HepG2 (cell line): ENCODE measurements around the gene CFAP69. TPM values are rescaled to one million over a fixed set of nuclear protein-coding genes. Genes with fewer than 3 reads are reported as not detected.
A peak's percentile ranks its signal among the peaks of the same experiment; 100 is the strongest.

Experiments used
- ATAC-seq: fragments of 200-7000 bp; cut with Tn5 transposase; 3 replicates; pipeline ENCODE4 v1.9.1; 2020; ENCODE audit warnings: mild to moderate bottlenecking, moderate library complexity
- BruUV-seq: library from RNA; stranded (reverse); fragments of 400-500 nt; replicated peaks from 2 replicates; lab custom pipeline; 2021; lab: Mats Ljungman, UMichigan
- CTCF ChIA-PET: fragments of 300-600 bp; formaldehyde crosslinking; extraction: SDS; loops from one replicate; lab custom pipeline; 2021; ENCODE audit warnings: low total read pairs, inconsistent platforms, low intra/inter-chr PET ratio; lab: Yijun Ruan, JAX
- POLR2A ChIA-PET: fragments of 350-600 bp; sonication (Branson Sonifier 250); formaldehyde crosslinking; loops from one replicate; lab custom pipeline; 2020; ENCODE audit warnings: antibody characterized with exemption, inconsistent platforms; lab: Yijun Ruan, JAX
- DNase-seq: peaks from one replicate; pipeline ENCODE4 v3.0.0-alpha.2; 2015; ENCODE audit warnings: low spot score
- FAIRE-seq: peaks from 3 replicates; lab custom pipeline; 2011; peaks lifted over from hg19 to GRCh38; lab: Jason Lieb, UNC
- H2AFZ ChIP-seq: one replicate; pipeline ENCODE4 v1.6.1; 2011; ENCODE audit warnings: low read length, inconsistent platforms
- H3K27ac ChIP-seq: fragments of 300-600 bp; 3 replicates; pipeline ENCODE4 v1.8.0; 2011; ENCODE audit warnings: mixed run types, mild to moderate bottlenecking, mixed read lengths, low read length, inconsistent platforms; ENCODE audit not compliant: insufficient read depth; ENCODE audit errors: extremely low read length
- H3K27me3 ChIP-seq, 2 experiments: fragments of 200-600 bp in 1 of 2; 2 replicates in 1 of 2; 3 replicates in 1 of 2; pipeline versions ENCODE4 v1.6.0 to v1.8.0; 2011; ENCODE audit warnings: low read length in 2 of 2, mild to moderate bottlenecking in 2 of 2, moderate library complexity in 2 of 2, inconsistent platforms in 1 of 2; ENCODE audit not compliant: insufficient read depth in 2 of 2, control insufficient read depth in 1 of 2
- H3K36me3 ChIP-seq, 2 experiments: fragments of 200-600 bp in 1 of 2; replicated peaks in 1 of 2; 2 replicates in 1 of 2; 3 replicates in 1 of 2; pipeline versions ENCODE4 v1.5.1 to v1.8.0; 2011; ENCODE audit warnings: low read length in 2 of 2, inconsistent platforms in 1 of 2; ENCODE audit not compliant: insufficient read depth in 2 of 2, control insufficient read depth in 1 of 2
- H3K4me1 ChIP-seq: 2 replicates; pipeline ENCODE4 v1.5.1; 2012; ENCODE audit warnings: low read length, inconsistent platforms; ENCODE audit not compliant: insufficient read depth
- H3K4me2 ChIP-seq: 2 replicates; pipeline ENCODE4 v1.6.0; 2011; ENCODE audit warnings: low read depth, low read length, inconsistent platforms
- H3K4me3 ChIP-seq, 3 experiments: fragments of 200-600 bp in 1 of 3; sonication (generic), shearing (Covaris generic) in 1 of 3; replicated peaks in 1 of 3; 2 replicates each; pipeline ENCODE4 v1.5.1; 2011 to 2016; ENCODE audit warnings: low read length in 3 of 3, inconsistent platforms in 2 of 3, low read depth in 2 of 3, mild to moderate bottlenecking in 2 of 3, control low read depth in 1 of 3, mixed read lengths in 1 of 3; ENCODE audit not compliant: insufficient read depth in 1 of 3
- H3K79me2 ChIP-seq: one replicate; pipeline ENCODE4 v1.6.1; 2011; ENCODE audit warnings: low read length, inconsistent platforms; ENCODE audit not compliant: insufficient read depth
- H3K9ac ChIP-seq: 2 replicates; pipeline ENCODE4 v1.6.0; 2011; ENCODE audit warnings: mild to moderate bottlenecking, low read depth, low read length, inconsistent platforms; ENCODE audit not compliant: insufficient read depth
- H3K9me3 ChIP-seq: 2 replicates; pipeline ENCODE4 v1.5.1; 2012; ENCODE audit warnings: mild to moderate bottlenecking, low read length
- H4K20me1 ChIP-seq: 2 replicates; pipeline ENCODE4 v1.6.0; 2011; ENCODE audit warnings: inconsistent platforms, mild to moderate bottlenecking, low read length, moderate library complexity; ENCODE audit not compliant: insufficient read depth
- ADNP ChIP-seq: sonication (generic); formaldehyde crosslinking; IDR thresholded peaks from 2 replicates; pipeline ENCODE4 v1.4.0; 2020; ENCODE audit warnings: missing genetic modification reagents
- BCL6 ChIP-seq: IDR thresholded peaks from 2 replicates; pipeline ENCODE4 v1.6.1; 2016; ENCODE audit warnings: missing genetic modification reagents, missing compliant biosample characterization
- BHLHE40 ChIP-seq: IDR thresholded peaks from 2 replicates; pipeline ENCODE4 v1.6.1; 2011; ENCODE audit warnings: low read length, improper control_type of control experiment
- DMAP1 ChIP-seq: IDR thresholded peaks from 2 replicates; pipeline ENCODE4 v1.6.1; 2016
- HNRNPUL1 ChIP-seq: fragments of 200-400 bp; formaldehyde crosslinking; IDR thresholded peaks from 2 replicates; pipeline ENCODE4 v1.6.1; 2017; ENCODE audit warnings: low read depth, mild to moderate bottlenecking, low read length, moderate library complexity
- IKZF4 ChIP-seq: sonication (generic); formaldehyde crosslinking; IDR thresholded peaks from 2 replicates; pipeline ENCODE4 v1.5.1; 2020; ENCODE audit warnings: borderline replicate concordance, mild to moderate bottlenecking, low read depth, missing genetic modification reagents; ENCODE audit errors: not compliant biosample characterization
- MAFF ChIP-seq: IDR thresholded peaks from 2 replicates; pipeline ENCODE4 v1.6.1; 2011; ENCODE audit warnings: low read depth, low read length, improper control_type of control experiment
- MAFK ChIP-seq, 2 experiments: IDR thresholded peaks in 1 of 2; conservative IDR thresholded peaks in 1 of 2; 2 replicates each; pipeline ENCODE4 v1.6.1; 2011; ENCODE audit warnings: improper control_type of control experiment in 2 of 2, low read length in 2 of 2
- NFKBIZ ChIP-seq: IDR thresholded peaks from 2 replicates; pipeline ENCODE4 v1.6.1; 2018; ENCODE audit warnings: missing genetic modification reagents, missing compliant biosample characterization
- PHF20 ChIP-seq: sonication (generic); formaldehyde crosslinking; IDR thresholded peaks from 2 replicates; pipeline ENCODE4 v1.5.0; 2020; ENCODE audit warnings: mild to moderate bottlenecking, missing genetic modification reagents
- POLR2A ChIP-seq, 2 experiments: IDR thresholded peaks; 2 replicates each; pipeline ENCODE4 v1.6.1; 2011; ENCODE audit warnings: low read depth in 2 of 2, low read length in 2 of 2, mild to moderate bottlenecking in 1 of 2, moderate library complexity in 1 of 2; ENCODE audit not compliant: insufficient read depth in 1 of 2
- SOX13 ChIP-seq, 3 experiments: fragments of 450-650 bp in 1 of 3; sonication (generic) in 1 of 3; formaldehyde crosslinking in 1 of 3; IDR thresholded peaks in 2 of 3; conservative IDR thresholded peaks in 1 of 3; 2 replicates each; pipeline versions ENCODE4 v1.5.0 to v1.6.1; 2016 to 2020; ENCODE audit warnings: antibody characterized with exemption in 1 of 3, mild to moderate bottlenecking in 1 of 3, missing compliant biosample characterization in 1 of 3, missing genetic modification reagents in 1 of 3, moderate library complexity in 1 of 3
- SOX5 ChIP-seq: IDR thresholded peaks from 2 replicates; pipeline ENCODE4 v1.6.1; 2016; ENCODE audit warnings: borderline replicate concordance
- SPEN ChIP-seq: sonication (generic); formaldehyde crosslinking; IDR thresholded peaks from 2 replicates; pipeline ENCODE4 v1.5.1; 2020; ENCODE audit warnings: low read depth, mild to moderate bottlenecking, missing genetic modification reagents
- SRSF9 ChIP-seq: fragments of 200-400 bp; formaldehyde crosslinking; IDR thresholded peaks from 2 replicates; pipeline ENCODE4 v1.6.1; 2018; ENCODE audit warnings: borderline replicate concordance, mild to moderate bottlenecking, low read depth, low read length; ENCODE audit not compliant: insufficient read depth, poor library complexity, severe bottlenecking
- STAT6 ChIP-seq: sonication (generic); formaldehyde crosslinking; IDR thresholded peaks from 2 replicates; pipeline ENCODE4 v1.4.0; 2020; ENCODE audit warnings: missing genetic modification reagents, mild to moderate bottlenecking, borderline replicate concordance
- ZBTB37 ChIP-seq: sonication (generic); formaldehyde crosslinking; IDR thresholded peaks from 2 replicates; pipeline ENCODE4 v1.4.0; 2020; ENCODE audit warnings: mild to moderate bottlenecking, missing genetic modification reagents
- ZBTB42 ChIP-seq: sonication (generic); formaldehyde crosslinking; IDR thresholded peaks from 2 replicates; pipeline ENCODE4 v1.5.0; 2020; ENCODE audit warnings: mild to moderate bottlenecking, missing genetic modification reagents
- ZFP36L1 ChIP-seq: sonication (generic); formaldehyde crosslinking; IDR thresholded peaks from 2 replicates; pipeline ENCODE4 v1.8.0; 2022; ENCODE audit warnings: mild to moderate bottlenecking, missing genetic modification reagents, moderate library complexity
- ZFYVE20 ChIP-seq: sonication (generic); formaldehyde crosslinking; IDR thresholded peaks from 2 replicates; pipeline ENCODE4 v1.8.0; 2023; ENCODE audit warnings: low read depth, mild to moderate bottlenecking, moderate library complexity, missing genetic modification reagents, borderline replicate concordance
- ZNF619 ChIP-seq: sonication (generic); formaldehyde crosslinking; IDR thresholded peaks from 2 replicates; pipeline ENCODE4 v1.4.0; 2020; ENCODE audit warnings: mild to moderate bottlenecking, missing genetic modification reagents
- WGBS: methylation state at CpG from one replicate; pipeline ENCODE4 v1.1.6; 2017; ENCODE audit warnings: low lambda C conversion rate; 5-methylcytosine and 5-hydroxymethylcytosine counted together
- in situ Hi-C: cut with HindIII; loops from 2 replicates; pipeline ENCODE4 v1.10.0; 2017; ENCODE audit warnings: low pct_unique_long_range_greater_than_20kb; ENCODE audit not compliant: extremely low pct_ligation_motif_present
- intact Hi-C: fragments of 100-400 bp; cut with micrococcal nuclease; formaldehyde crosslinking; loops from one replicate; pipeline ENCODE4 v1.10.0; 2022; ENCODE audit not compliant: unreplicated experiment
- polyA plus RNA-seq, 8 experiments: library from polyadenylated mRNA; depleted of rRNA in 3 of 8; stranded (reverse) in 7 of 8; unstranded in 1 of 8; fragments of >200 nt; fragmentation: Illumina TruSeq in 4 of 8; extraction: Trizol in 4 of 8; gene quantifications; 2 replicates each; pipeline versions ENCODE4 v1.2.1 to v1.2.3, GENCODE V29; 2011 to 2016; ENCODE audit warnings: low read depth in 4 of 8, missing spikeins in 1 of 8, mixed read lengths in 1 of 8; ENCODE audit not compliant: insufficient read depth in 1 of 8
- total RNA-seq, 5 experiments: library from RNA; depleted of rRNA; stranded (reverse); fragments of >200 nt; fragmentation: Illumina TruSeq; extraction: Trizol; gene quantifications; 2 replicates each; pipeline ENCODE4 v1.2.3, GENCODE V29; 2016; ENCODE audit warnings: low read depth in 1 of 5

Gene CFAP69
- total and polyA plus RNA-seq, 2 of the 13 experiments (the other 11 are each of a cell fraction or from before 2014, with no cell fraction given) = 2.2 to 4.0 TPM

- ATAC-seq (no peak), DNase-seq (peak; percentile 12), FAIRE-seq (no peak)
- WGBS = 77% methylated on average over 2 of the region's 2 CpGs
- Histone ChIP-seq H4K20me1 (no peaks in the 10 kb centered on the region), H2AFZ (no peak overlapping the region), H3K9me3 (no peaks in the 10 kb centered on the region), H3K4me1 (peaks cover 73% of the 10 kb centered on the region), H3K27me3 (no peaks in the 10 kb centered on the region), H3K36me3 (no peaks in the 10 kb centered on the region), H3K27ac (peak overlapping the region; percentile 39), H3K9ac (no peak overlapping the region), H3K79me2 (no peaks in the 10 kb centered on the region), H3K4me3 (no peak overlapping the region), H3K4me2 (no peak overlapping the region)
- BruUV-seq = no TSS peak
- intact Hi-C loops (no loop called here), in situ Hi-C loops (no loop called here)
- ChIA-PET POLR2A (interaction anchor here (1.6 kb wide), 1 partner anchor 61 kb away, joined by 4 read pairs; the partner anchor contains the start of gene STEAP2), CTCF (no interaction called here)
- TF ChIP-seq ADNP = no peak
- no peak for TF ChIP-seq STAT6 (CRISPR knock-in tag)
- no peak for TF ChIP-seq SPEN (CRISPR knock-in tag)
- TF ChIP-seq PHF20 = no peak
- no peak for TF ChIP-seq ZFP36L1
- no peak for TF ChIP-seq IKZF4
- peak; percentile 27; the same call in 1 of the 2 replicates for TF ChIP-seq SOX5 (CRISPR knock-in tag)
- no peak for TF ChIP-seq ZNF619 (CRISPR knock-in tag)
- no peak for TF ChIP-seq NFKBIZ (CRISPR knock-in tag)
- no peak for TF ChIP-seq POLR2A (IDR thresholded peaks at IDR 0.05; ENCODE audit: insufficient read depth in 1 of 2, low read depth in 2 of 2, low read length in 2 of 2)
- TF ChIP-seq SRSF9 = no peak
- TF ChIP-seq HNRNPUL1 = no peak
- TF ChIP-seq BCL6 (CRISPR knock-in tag) = peak; percentile 92
- 0 out of 2 replicates have a peak, but pooled peaks have one; percentile 4 for TF ChIP-seq MAFF
- no peak for TF ChIP-seq BHLHE40
- no peak for TF ChIP-seq ZFYVE20
- no peak for TF ChIP-seq ZBTB42 (CRISPR knock-in tag)
- no peak for TF ChIP-seq SOX13 (IDR thresholded peaks at IDR 0.05)
- peak in 1 of 2 experiments; percentile 84; a peak in 2 of 4 replicates for TF ChIP-seq SOX13 (CRISPR knock-in tag; conservative IDR thresholded peaks at IDR 0.05 in 1 of 2, IDR thresholded peaks at IDR 0.05 in 1 of 2)
- no peak for TF ChIP-seq ZBTB37
- no peak for TF ChIP-seq DMAP1 (CRISPR knock-in tag)
- 0 out of 4 replicates have a peak, but pooled peaks of 1 of the 2 experiments have one; percentile 47 for TF ChIP-seq MAFK (conservative IDR thresholded peaks at IDR 0.05 in 1 of 2, IDR thresholded peaks at IDR 0.05 in 1 of 2; ENCODE audit: low read length in 2 of 2)
These were observed 27.3 kb downstream of the CFAP69 start for GRCh38 chr7:90272242-90272641.
